GM23338 (cell line): ENCODE data around the gene TUBB3. TPM values are rescaled to one million over a fixed set of nuclear protein-coding genes. Genes with fewer than 3 reads are reported as not detected.

Experiments
- ATAC-seq: fragments of 200-7000 bp; cut with Tn5 transposase; 3 replicates; pipeline ENCODE4 v1.9.1; 2020
- DNase-seq: peaks from one replicate; pipeline ENCODE4 v3.0.0-alpha.2; 2015; ENCODE audit warnings: low spot score
- H2AFZ ChIP-seq: fragments of 200-600 bp; sonication (generic); 2 replicates; pipeline ENCODE4 v1.8.0; 2016; ENCODE audit warnings: antibody characterized with exemption, mild to moderate bottlenecking, moderate library complexity
- H3F3A ChIP-seq: fragments of 200-600 bp; sonication (generic); replicated peaks from 2 replicates; pipeline ENCODE4 v1.8.0; 2017; ENCODE audit warnings: antibody characterized with exemption, mixed run types, low read depth
- H3K27ac ChIP-seq: fragments of 200-600 bp; sonication (generic); 2 replicates; pipeline ENCODE4 v1.6.1; 2016; ENCODE audit warnings: low read depth
- H3K27me3 ChIP-seq: fragments of 200-600 bp; sonication (generic); 2 replicates; pipeline ENCODE4 v1.8.0; 2016; ENCODE audit warnings: mild to moderate bottlenecking, mixed run types, moderate library complexity; ENCODE audit not compliant: insufficient read depth
- H3K36me3 ChIP-seq: fragments of 200-600 bp; sonication (generic); 2 replicates; pipeline ENCODE4 v1.8.0; 2016; ENCODE audit warnings: mild to moderate bottlenecking; ENCODE audit not compliant: insufficient read depth
- H3K4me1 ChIP-seq: fragments of 200-600 bp; sonication (generic); 2 replicates; pipeline ENCODE4 v1.8.0; 2016; ENCODE audit warnings: mild to moderate bottlenecking, moderate library complexity; ENCODE audit not compliant: insufficient read depth
- H3K4me2 ChIP-seq: fragments of 200-600 bp; sonication (generic); 2 replicates; pipeline ENCODE4 v1.7.1; 2017; ENCODE audit warnings: mixed run types
- H3K4me3 ChIP-seq: fragments of 200-600 bp; sonication (generic); 2 replicates; pipeline ENCODE4 v1.6.1; 2016; ENCODE audit warnings: mixed run types
- H3K79me2 ChIP-seq: fragments of 200-600 bp; sonication (generic); replicated peaks from 2 replicates; pipeline ENCODE4 v1.8.0; 2017; ENCODE audit warnings: mild to moderate bottlenecking; ENCODE audit not compliant: insufficient read depth
- H3K9me2 ChIP-seq: fragments of 200-600 bp; sonication (generic); 2 replicates; pipeline ENCODE4 v1.8.0; 2017; ENCODE audit not compliant: insufficient read depth
- H4K20me1 ChIP-seq: fragments of 200-600 bp; sonication (generic); replicated peaks from 2 replicates; pipeline ENCODE4 v1.8.0; 2017; ENCODE audit warnings: mild to moderate bottlenecking; ENCODE audit not compliant: insufficient read depth
- H3K27ac Mint-ChIP-seq: 2 replicates; pipeline ENCODE4 v1.8.0; 2020; ENCODE audit warnings: inconsistent platforms, mild to moderate bottlenecking, moderate library complexity, mixed read lengths
- H3K27me3 Mint-ChIP-seq: 3 replicates; pipeline ENCODE4 v1.8.0; 2022; ENCODE audit warnings: low read depth, mild to moderate bottlenecking, moderate library complexity, mixed read lengths, inconsistent platforms; ENCODE audit not compliant: insufficient read depth, poor library complexity
- H3K36me3 Mint-ChIP-seq: 3 replicates; pipeline ENCODE4 v1.8.0; 2021; ENCODE audit warnings: low read depth, mild to moderate bottlenecking, inconsistent platforms, moderate library complexity, mixed read lengths
- H3K4me1 Mint-ChIP-seq: 3 replicates; pipeline ENCODE4 v1.8.0; 2020; ENCODE audit warnings: mild to moderate bottlenecking, inconsistent platforms, mixed read lengths
- H3K4me3 Mint-ChIP-seq: 3 replicates; pipeline ENCODE4 v1.8.0; 2021; ENCODE audit warnings: moderate library complexity, mild to moderate bottlenecking, inconsistent platforms, mixed read lengths
- H3K9me3 Mint-ChIP-seq: 3 replicates; pipeline ENCODE4 v1.8.0; 2020; ENCODE audit warnings: moderate library complexity, mild to moderate bottlenecking, inconsistent platforms, mixed read lengths
- EZH2 ChIP-seq: fragments of 200-600 bp; sonication (generic); IDR thresholded peaks from one replicate; pipeline ENCODE4 v1.8.0; 2017; ENCODE audit warnings: antibody characterized with exemption, mild to moderate bottlenecking, low read depth; ENCODE audit not compliant: unreplicated experiment
- JUNB ChIP-seq: IDR thresholded peaks from one replicate; pipeline ENCODE4 v1.6.1; 2016; ENCODE audit warnings: antibody characterized with exemption; ENCODE audit not compliant: unreplicated experiment
- NANOG ChIP-seq: IDR thresholded peaks from 2 replicates; pipeline ENCODE4 v1.6.1; 2016; ENCODE audit warnings: antibody characterized with exemption, borderline replicate concordance
- POLR2AphosphoS5 ChIP-seq: IDR thresholded peaks from 2 replicates; pipeline ENCODE4 v1.6.1; 2016; ENCODE audit warnings: antibody characterized with exemption, low read depth
- REST ChIP-seq: IDR thresholded peaks from one replicate; pipeline ENCODE4 v1.6.1; 2018; ENCODE audit warnings: antibody characterized with exemption; ENCODE audit not compliant: unreplicated experiment
- ZNF114 ChIP-seq: fragments of 250-450 bp; sonication (Bioruptor Pico); IDR thresholded peaks from 2 replicates; pipeline ENCODE4 v1.5.0; 2020; ENCODE audit warnings: mild to moderate bottlenecking, moderate library complexity
- ZNF331 ChIP-seq: fragments of 250-450 bp; sonication (Bioruptor Pico); IDR thresholded peaks from 2 replicates; pipeline ENCODE4 v1.5.0; 2020; ENCODE audit warnings: low read depth, mild to moderate bottlenecking, moderate library complexity
- polyA plus RNA-seq: library from polyadenylated mRNA; unstranded; fragments of >200 nt; fragmentation: Nextera tagmentation; extraction: Ambion mirVana; gene quantifications from 2 replicates; pipeline ENCODE4 v1.2.1, GENCODE V29; 2016
- total RNA-seq: library from RNA; depleted of rRNA; stranded (reverse); fragments of >200 nt; shearing (Covaris generic); gene quantifications from 2 replicates; pipeline ENCODE4 v1.2.3, GENCODE V29; 2014
- TF ChIP-seq, protein P1 (sequence below): fragments of 250-450 bp; sonication (Bioruptor Pico); IDR thresholded peaks from 2 replicates; pipeline ENCODE4 v1.5.0; 2020; ENCODE audit warnings: mild to moderate bottlenecking, moderate library complexity

The TUBB3 gene
- total and polyA plus RNA-seq, 2 experiments from 2014 or later = 149 to 443 TPM

DNA sequence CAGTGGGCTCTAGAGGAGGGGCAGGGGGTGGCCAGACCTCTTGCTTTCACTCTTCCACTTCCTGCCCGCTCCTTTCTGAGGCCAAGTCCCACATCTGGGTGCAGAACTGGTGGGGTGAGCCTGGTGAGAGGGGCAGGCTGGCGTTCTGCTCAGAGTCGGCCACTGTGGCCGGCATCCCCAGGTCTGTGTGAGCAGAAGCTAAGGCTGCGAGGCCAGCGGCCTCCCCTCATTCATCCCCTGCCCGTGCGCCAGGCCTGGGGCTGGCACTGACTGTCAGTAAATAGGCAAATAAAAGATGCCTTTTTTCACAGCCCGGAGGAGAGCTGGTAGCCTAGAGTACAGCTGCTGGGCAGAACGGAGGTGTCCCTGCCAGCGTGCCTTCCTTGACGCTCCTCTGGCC is 26.6 kb downstream of the TUBB3 start (continued):
- TF ChIP-seq, protein P1, sequence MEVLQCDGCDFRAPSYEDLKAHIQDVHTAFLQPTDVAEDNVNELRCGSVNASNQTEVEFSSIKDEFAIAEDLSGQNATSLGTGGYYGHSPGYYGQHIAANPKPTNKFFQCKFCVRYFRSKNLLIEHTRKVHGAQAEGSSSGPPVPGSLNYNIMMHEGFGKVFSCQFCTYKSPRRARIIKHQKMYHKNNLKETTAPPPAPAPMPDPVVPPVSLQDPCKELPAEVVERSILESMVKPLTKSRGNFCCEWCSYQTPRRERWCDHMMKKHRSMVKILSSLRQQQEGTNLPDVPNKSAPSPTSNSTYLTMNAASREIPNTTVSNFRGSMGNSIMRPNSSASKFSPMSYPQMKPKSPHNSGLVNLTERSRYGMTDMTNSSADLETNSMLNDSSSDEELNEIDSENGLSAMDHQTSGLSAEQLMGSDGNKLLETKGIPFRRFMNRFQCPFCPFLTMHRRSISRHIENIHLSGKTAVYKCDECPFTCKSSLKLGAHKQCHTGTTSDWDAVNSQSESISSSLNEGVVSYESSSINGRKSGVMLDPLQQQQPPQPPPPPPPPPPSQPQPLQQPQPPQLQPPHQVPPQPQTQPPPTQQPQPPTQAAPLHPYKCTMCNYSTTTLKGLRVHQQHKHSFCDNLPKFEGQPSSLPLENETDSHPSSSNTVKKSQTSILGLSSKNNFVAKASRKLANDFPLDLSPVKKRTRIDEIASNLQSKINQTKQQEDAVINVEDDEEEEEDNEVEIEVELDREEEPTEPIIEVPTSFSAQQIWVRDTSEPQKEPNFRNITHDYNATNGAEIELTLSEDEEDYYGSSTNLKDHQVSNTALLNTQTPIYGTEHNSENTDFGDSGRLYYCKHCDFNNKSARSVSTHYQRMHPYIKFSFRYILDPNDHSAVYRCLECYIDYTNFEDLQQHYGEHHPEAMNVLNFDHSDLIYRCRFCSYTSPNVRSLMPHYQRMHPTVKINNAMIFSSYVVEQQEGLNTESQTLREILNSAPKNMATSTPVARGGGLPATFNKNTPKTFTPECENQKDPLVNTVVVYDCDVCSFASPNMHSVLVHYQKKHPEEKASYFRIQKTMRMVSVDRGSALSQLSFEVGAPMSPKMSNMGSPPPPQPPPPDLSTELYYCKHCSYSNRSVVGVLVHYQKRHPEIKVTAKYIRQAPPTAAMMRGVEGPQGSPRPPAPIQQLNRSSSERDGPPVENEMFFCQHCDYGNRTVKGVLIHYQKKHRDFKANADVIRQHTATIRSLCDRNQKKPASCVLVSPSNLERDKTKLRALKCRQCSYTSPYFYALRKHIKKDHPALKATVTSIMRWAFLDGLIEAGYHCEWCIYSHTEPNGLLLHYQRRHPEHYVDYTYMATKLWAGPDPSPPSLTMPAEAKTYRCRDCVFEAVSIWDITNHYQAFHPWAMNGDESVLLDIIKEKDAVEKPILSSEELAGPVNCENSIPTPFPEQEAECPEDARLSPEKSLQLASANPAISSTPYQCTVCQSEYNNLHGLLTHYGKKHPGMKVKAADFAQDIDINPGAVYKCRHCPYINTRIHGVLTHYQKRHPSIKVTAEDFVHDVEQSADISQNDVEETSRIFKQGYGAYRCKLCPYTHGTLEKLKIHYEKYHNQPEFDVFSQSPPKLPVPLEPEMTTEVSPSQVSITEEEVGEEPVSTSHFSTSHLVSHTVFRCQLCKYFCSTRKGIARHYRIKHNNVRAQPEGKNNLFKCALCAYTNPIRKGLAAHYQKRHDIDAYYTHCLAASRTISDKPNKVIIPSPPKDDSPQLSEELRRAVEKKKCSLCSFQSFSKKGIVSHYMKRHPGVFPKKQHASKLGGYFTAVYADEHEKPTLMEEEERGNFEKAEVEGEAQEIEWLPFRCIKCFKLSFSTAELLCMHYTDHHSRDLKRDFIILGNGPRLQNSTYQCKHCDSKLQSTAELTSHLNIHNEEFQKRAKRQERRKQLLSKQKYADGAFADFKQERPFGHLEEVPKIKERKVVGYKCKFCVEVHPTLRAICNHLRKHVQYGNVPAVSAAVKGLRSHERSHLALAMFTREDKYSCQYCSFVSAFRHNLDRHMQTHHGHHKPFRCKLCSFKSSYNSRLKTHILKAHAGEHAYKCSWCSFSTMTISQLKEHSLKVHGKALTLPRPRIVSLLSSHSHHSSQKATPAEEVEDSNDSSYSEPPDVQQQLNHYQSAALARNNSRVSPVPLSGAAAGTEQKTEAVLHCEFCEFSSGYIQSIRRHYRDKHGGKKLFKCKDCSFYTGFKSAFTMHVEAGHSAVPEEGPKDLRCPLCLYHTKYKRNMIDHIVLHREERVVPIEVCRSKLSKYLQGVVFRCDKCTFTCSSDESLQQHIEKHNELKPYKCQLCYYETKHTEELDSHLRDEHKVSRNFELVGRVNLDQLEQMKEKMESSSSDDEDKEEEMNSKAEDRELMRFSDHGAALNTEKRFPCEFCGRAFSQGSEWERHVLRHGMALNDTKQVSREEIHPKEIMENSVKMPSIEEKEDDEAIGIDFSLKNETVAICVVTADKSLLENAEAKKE (CRISPR knock-in tag) = no peak

- H3K36me3 Mint-ChIP-seq = peaks cover 2% of the 10 kb centered on the region; the same call in 2 of the 3 replicates
- DNase-seq (peak; percentile 19), ATAC-seq (no peak)
- H3K9me2 ChIP-seq = no peaks in the 10 kb centered on the region
- peaks cover 3% of the 10 kb centered on the region; the same call in 1 of the 2 replicates for H3K4me1 ChIP-seq
- H3K4me2 ChIP-seq = no peak overlapping the region
- no peaks in the 10 kb centered on the region; the same call in 1 of the 2 replicates for H4K20me1 ChIP-seq
- no peak overlapping the region for H3K4me3 Mint-ChIP-seq
- H3K9me3 Mint-ChIP-seq = peaks cover 4% of the 10 kb centered on the region; the same call in 1 of the 3 replicates
- no peak overlapping the region for H2AFZ ChIP-seq
- H3F3A ChIP-seq = no peaks in the 10 kb centered on the region; the same call in 1 of the 2 replicates
- no peaks in the 10 kb centered on the region for H3K36me3 ChIP-seq
- H3K27ac Mint-ChIP-seq = no peak overlapping the region
- peaks cover 27% of the 10 kb centered on the region for H3K27me3 ChIP-seq
- H3K79me2 ChIP-seq = no peaks in the 10 kb centered on the region
- no peak overlapping the region for H3K4me3 ChIP-seq
- no peak overlapping the region for H3K27ac ChIP-seq
- H3K27me3 Mint-ChIP-seq = peaks cover 34% of the 10 kb centered on the region
- H3K4me1 Mint-ChIP-seq = peaks cover 2% of the 10 kb centered on the region; the same call in 1 of the 3 replicates
- TF ChIP-seq EZH2 = no peak
- TF ChIP-seq ZNF331 (CRISPR knock-in tag) = no peak
- TF ChIP-seq POLR2AphosphoS5 = no peak
- TF ChIP-seq NANOG = no peak
- TF ChIP-seq REST = no peak
- TF ChIP-seq JUNB = no peak
- no peak for TF ChIP-seq ZNF114 (CRISPR knock-in tag)
Observed at GRCh38 chr16:89951509-89951908, 28.4 kb downstream of the TUBB3 start.
